Right cardiac atrium (tissue), 5 donors: Measurements from ENCODE around the gene MACROD2. TPM values are rescaled to one million over a fixed set of nuclear protein-coding genes. Genes with fewer than 3 reads are reported as not detected.

Source experiments
- ATAC-seq, 2 donors: fragments of 200-7000 bp; cut with Tn5 transposase; one replicate each; pipeline versions ENCODE4 v1.8.0 to v1.9.1; 2020; ENCODE audit warnings: moderate library complexity in 2 of 2, mild to moderate bottlenecking in 1 of 2
- DNase-seq, 3 donors: peaks; one replicate each; pipeline ENCODE4 v3.0.0-alpha.2; 2020
- H3K27ac ChIP-seq: one replicate; pipeline ENCODE4 v1.5.1; 2013; ENCODE audit warnings: mild to moderate bottlenecking, low read length, control low read depth, moderate library complexity
- H3K27me3 ChIP-seq: one replicate; pipeline ENCODE4 v1.6.1; 2013; ENCODE audit not compliant: control insufficient read depth, insufficient read depth
- H3K4me1 ChIP-seq: one replicate; pipeline ENCODE4 v1.6.1; 2013; ENCODE audit warnings: low read length; ENCODE audit not compliant: control insufficient read depth, insufficient read depth
- H3K4me3 ChIP-seq: one replicate; pipeline ENCODE4 v1.5.1; 2013; ENCODE audit warnings: low read length, control low read depth
- H3K9me3 ChIP-seq: one replicate; pipeline ENCODE4 v1.6.1; 2013; ENCODE audit warnings: low read length; ENCODE audit not compliant: control insufficient read depth
- WGBS: extraction: QIAGEN DNeasy Blood & Tissue Kit; methylation state at CpG from one replicate; pipeline ENCODE4 v1.1.7; 2013; 5-methylcytosine and 5-hydroxymethylcytosine counted together
- intact Hi-C, 4 donors: fragments of 100-400 bp; cut with DNase I; formaldehyde crosslinking; loops; one replicate each; pipeline versions ENCODE4 v1.11.0 to v1.14.0; 2022 to 2023
- polyA plus RNA-seq: library from polyadenylated mRNA; stranded (reverse); fragments of 200-250 nt; gene quantifications from one replicate; pipeline ENCODE4 v1.2.3, GENCODE V29; 2013
- total RNA-seq, 4 donors: library from RNA; stranded (reverse); fragmentation: NEBNext Ultra II Directional; extraction: Animal tissue kit (Norgen Biotek cat#: 25700); gene quantifications; one replicate each; pipeline ENCODE4 v1.2.1, GENCODE V29; 2021
- donor health status: healthy with polysubstance abuse.
- donor health status: DM: no; HTN: yes; CAD: no.
- donor health status: DM: no; HTN: no; CAD: no.
- donor health status: DM: no; HTN: yes; CAD: no; lungs with severe emphysema.
- donor health status: DM: yes; HTN: yes; CAD: no.

MACROD2 gene
- total and polyA plus RNA-seq, 5 donors = 0.61 to 4.4 (median 2.4) TPM

GRCh38 chr20:15842872-15843271, 1847.6 kb downstream of the MACROD2 start:
- H3K27me3 ChIP-seq = no peaks in the 10 kb centered on the region
- H3K4me3 ChIP-seq = no peak overlapping the region
- no peak for DNase-seq
- intact Hi-C loops = no loop called here
- ATAC-seq = no peak
- WGBS = 53% methylated on average over 1 of the region's 1 CpG
- no peaks in the 10 kb centered on the region for H3K9me3 ChIP-seq
- H3K27ac ChIP-seq = no peak overlapping the region
- H3K4me1 ChIP-seq = no peaks in the 10 kb centered on the region

- no peak overlapping the region for H3K4me3 ChIP-seq
- no peaks in the 10 kb centered on the region for H3K27me3 ChIP-seq
- no peak overlapping the region for H3K27ac ChIP-seq
- intact Hi-C loops = no loop called here
- H3K9me3 ChIP-seq = no peaks in the 10 kb centered on the region
- 69% methylated on average over 1 of the region's 1 CpG for WGBS
- DNase-seq = no peak
- no peaks in the 10 kb centered on the region for H3K4me1 ChIP-seq
- ATAC-seq = no peak
These were observed 1848.5 kb downstream of the MACROD2 start for GRCh38 chr20:15843777-15844176.

DNA sequence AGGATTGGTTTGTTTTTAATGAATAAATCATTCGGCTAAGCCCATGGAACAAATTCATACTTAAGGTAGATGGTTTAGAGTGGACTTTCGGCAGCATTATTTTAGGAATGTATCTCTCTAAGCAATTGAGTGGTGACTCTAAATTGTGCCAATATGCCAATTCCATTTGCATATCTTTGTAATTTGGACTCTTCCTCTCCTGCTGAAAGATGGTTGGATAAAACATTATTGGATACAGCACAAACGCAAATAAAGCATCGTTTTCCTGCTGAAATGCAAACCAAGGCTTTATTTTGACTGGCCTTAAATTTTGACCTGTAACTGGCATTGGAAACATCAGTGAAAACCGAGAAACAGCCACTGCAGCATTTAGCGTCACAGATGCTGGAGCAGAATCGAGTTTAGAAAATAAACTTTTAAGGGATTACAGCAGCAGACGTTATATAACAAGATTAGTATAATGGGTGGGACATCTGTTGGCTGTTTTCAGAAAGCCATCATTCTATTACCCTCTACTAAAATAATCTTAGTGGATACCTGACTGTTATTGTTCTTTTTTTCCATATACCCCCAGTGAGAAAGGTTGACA, 1852.0 kb downstream of the MACROD2 start:
- intact Hi-C loops = no loop called here
- 68% methylated on average over 8 of the region's 8 CpGs for WGBS

GRCh38 chr20:15848126-15848525, 1852.8 kb downstream of the MACROD2 start:
- intact Hi-C loops = no loop called here
- Histone ChIP-seq H3K4me3 (no peak overlapping the region), H3K9me3 (no peaks in the 10 kb centered on the region), H3K27ac (no peak overlapping the region), H3K4me1 (no peaks in the 10 kb centered on the region), H3K27me3 (no peaks in the 10 kb centered on the region)
- WGBS = 85% methylated on average over 3 of the region's 3 CpGs
- ATAC-seq = no peak
- DNase-seq = no peak

More for the DNA sequence above, 1852.0 kb downstream of the MACROD2 start:
- ATAC-seq (no peak), DNase-seq (no peak)
- Histone ChIP-seq H3K4me3 (no peak overlapping the region), H3K27me3 (no peaks in the 10 kb centered on the region), H3K27ac (no peak overlapping the region), H3K9me3 (no peaks in the 10 kb centered on the region), H3K4me1 (no peaks in the 10 kb centered on the region)

DNA sequence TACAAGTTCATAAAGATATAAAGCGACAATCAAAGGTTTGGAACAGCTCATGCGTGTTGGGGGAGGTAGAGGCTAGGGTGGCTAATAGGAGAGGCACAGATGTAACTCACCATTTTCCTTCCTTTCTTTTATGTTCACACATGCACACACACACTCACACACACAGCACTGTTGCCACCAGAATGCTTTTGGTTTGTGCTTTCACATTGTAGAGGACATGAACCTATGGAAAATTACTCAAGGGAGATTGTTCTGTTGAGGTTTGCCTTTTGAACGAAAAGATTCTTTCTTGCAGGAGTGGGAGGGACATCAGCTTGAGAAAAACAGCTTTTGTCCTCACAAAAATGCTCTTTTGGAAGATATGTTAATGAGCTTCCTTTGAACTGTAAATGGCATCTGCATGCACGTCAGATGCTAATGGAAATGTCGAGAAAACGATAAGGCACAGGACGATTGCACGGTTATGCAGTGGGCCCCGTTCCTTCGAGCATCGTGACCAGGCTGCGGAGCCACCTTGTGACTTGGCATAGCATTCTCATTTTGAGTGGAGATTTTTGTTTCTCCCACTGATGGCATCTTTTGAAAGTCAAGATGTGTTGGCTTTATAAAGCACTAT, 1853.8 kb downstream of the MACROD2 start:
- no peak for ATAC-seq
- intact Hi-C loops = no loop called here
- Histone ChIP-seq H3K4me1 (no peaks in the 10 kb centered on the region), H3K27me3 (no peaks in the 10 kb centered on the region), H3K4me3 (no peak overlapping the region), H3K9me3 (no peaks in the 10 kb centered on the region), H3K27ac (no peak overlapping the region)
- peak in 1 of 3 donors; percentile 22 for DNase-seq
- 76% methylated on average over 12 of the region's 12 CpGs for WGBS

DNA sequence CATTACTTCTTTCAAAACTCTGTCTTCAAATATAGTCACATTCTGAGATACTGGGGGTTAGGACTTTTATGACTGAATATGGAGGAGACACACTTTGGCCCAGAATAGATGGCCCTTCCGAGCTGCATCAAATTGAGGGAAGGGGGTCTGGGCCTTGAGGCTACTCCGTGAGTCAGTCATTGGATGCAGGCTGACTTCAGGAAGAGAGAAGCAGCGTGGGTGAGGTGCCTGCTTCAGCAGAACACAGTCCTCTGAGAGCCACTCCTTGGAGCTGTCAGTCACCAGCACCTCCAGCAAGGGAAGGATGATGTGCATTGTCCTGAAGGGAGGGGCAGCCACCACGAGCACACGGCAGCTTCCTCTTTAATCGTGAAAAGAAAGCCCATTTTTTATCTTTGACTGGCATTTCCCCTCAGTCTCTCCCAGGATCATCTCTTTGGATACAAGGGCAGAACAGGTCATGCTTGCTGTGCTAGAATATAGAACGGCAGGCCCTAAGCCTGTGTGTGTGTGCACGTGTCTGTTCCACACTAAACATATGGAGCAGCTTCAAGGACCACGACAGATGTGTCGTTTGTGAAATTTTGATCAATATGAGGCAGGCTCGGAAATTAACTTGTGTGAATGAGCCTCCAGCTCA, 1856.4 kb downstream of the MACROD2 start:
- Histone ChIP-seq H3K9me3 (no peaks in the 10 kb centered on the region), H3K27me3 (no peaks in the 10 kb centered on the region), H3K4me1 (no peaks in the 10 kb centered on the region), H3K4me3 (no peak overlapping the region), H3K27ac (no peak overlapping the region)
- ATAC-seq = no peak
- intact Hi-C loops = no loop called here
- DNase-seq = no peak
- WGBS = 65% methylated on average over 11 of the region's 11 CpGs

- H3K4me3 ChIP-seq = no peak overlapping the region
- no peaks in the 10 kb centered on the region for H3K9me3 ChIP-seq
- H3K27ac ChIP-seq = no peak overlapping the region
- intact Hi-C loops = no loop called here
- DNase-seq (no peak), ATAC-seq (no peak)
- 59% methylated on average over 2 of the region's 2 CpGs for WGBS
- no peaks in the 10 kb centered on the region for H3K4me1 ChIP-seq
- no peaks in the 10 kb centered on the region for H3K27me3 ChIP-seq
These were observed 1859.6 kb downstream of the MACROD2 start for GRCh38 chr20:15854911-15855310.

GRCh38 chr20:15857173-15857784, 1862.0 kb downstream of the MACROD2 start:
- H3K27ac ChIP-seq = no peak overlapping the region
- DNase-seq (no peak), ATAC-seq (no peak)
- 83% methylated on average over 4 of the region's 4 CpGs for WGBS
- no peaks in the 10 kb centered on the region for H3K9me3 ChIP-seq
- H3K4me1 ChIP-seq = no peaks in the 10 kb centered on the region
- no peak overlapping the region for H3K4me3 ChIP-seq
- intact Hi-C loops = no loop called here
- no peaks in the 10 kb centered on the region for H3K27me3 ChIP-seq

GRCh38 chr20:15859061-15859460, 1863.7 kb downstream of the MACROD2 start:
- no peak overlapping the region for H3K27ac ChIP-seq
- H3K9me3 ChIP-seq = no peaks in the 10 kb centered on the region
- intact Hi-C loops = no loop called here
- WGBS = 98% methylated on average over 2 of the region's 2 CpGs
- no peaks in the 10 kb centered on the region for H3K27me3 ChIP-seq
- H3K4me3 ChIP-seq = no peak overlapping the region
- no peaks in the 10 kb centered on the region for H3K4me1 ChIP-seq
- ATAC-seq = no peak
- DNase-seq = no peak

- DNase-seq = no peak
- no peak for ATAC-seq
- Histone ChIP-seq H3K27ac (no peak overlapping the region), H3K4me3 (no peak overlapping the region), H3K9me3 (no peaks in the 10 kb centered on the region), H3K4me1 (no peaks in the 10 kb centered on the region), H3K27me3 (no peaks in the 10 kb centered on the region)
- 79% methylated on average over 2 of the region's 2 CpGs for WGBS
- intact Hi-C loops = no loop called here
These were observed 1865.5 kb downstream of the MACROD2 start for GRCh38 chr20:15860850-15861249.

GRCh38 chr20:15862178-15862577, 1866.9 kb downstream of the MACROD2 start:
- no peak overlapping the region for H3K27ac ChIP-seq
- intact Hi-C loops = no loop called here
- ATAC-seq = no peak

More at GRCh38 chr20:15862178-15862577, 1866.9 kb downstream of the MACROD2 start:
- H3K4me3 ChIP-seq = no peak overlapping the region
- no peaks in the 10 kb centered on the region for H3K9me3 ChIP-seq
- 80% methylated on average over 4 of the region's 4 CpGs for WGBS
- no peaks in the 10 kb centered on the region for H3K4me1 ChIP-seq
- H3K27me3 ChIP-seq = no peaks in the 10 kb centered on the region
- no peak for DNase-seq
